GM12878 (cell line): ENCODE results near the gene CD276. TPM values are rescaled to one million over a fixed set of nuclear protein-coding genes. Genes with fewer than 3 reads are reported as not detected.

Source experiments
- ATAC-seq: fragments of 200-7000 bp; cut with Tn5 transposase; 3 replicates; pipeline ENCODE4 v1.9.1; 2020; ENCODE audit warnings: mild to moderate bottlenecking, moderate library complexity
- BruUV-seq: library from RNA; stranded (reverse); fragments of 400-500 nt; replicated peaks from 2 replicates; lab custom pipeline; 2021; lab: Mats Ljungman, UMichigan
- CTCF ChIA-PET: fragments of 300-600 bp; sonication (Branson Sonifier 250); formaldehyde crosslinking; extraction: SDS; loops from one replicate; lab custom pipeline; 2021; ENCODE audit warnings: inconsistent platforms; lab: Yijun Ruan, JAX
- POLR2A ChIA-PET: fragments of 350-600 bp; formaldehyde crosslinking; extraction: SDS; loops from one replicate; lab custom pipeline; 2021; ENCODE audit warnings: inconsistent platforms; lab: Charles Lee
- RAD21 ChIA-PET: fragments of 300-600 bp; sonication (Branson Sonifier 250); formaldehyde crosslinking; loops from one replicate; lab custom pipeline; 2023; ENCODE audit warnings: antibody characterized with exemption; ENCODE audit not compliant: unreplicated experiment; lab: Charles Lee
- SMC1A ChIA-PET: fragments of 300-600 bp; sonication (Branson Sonifier 250); formaldehyde crosslinking; loops from one replicate; lab custom pipeline; 2023; ENCODE audit not compliant: unreplicated experiment, uncharacterized antibody; lab: Charles Lee
- DNase-seq: peaks from one replicate; pipeline ENCODE4 v3.0.0-alpha.2; 2011; ENCODE audit warnings: low read depth, low spot score
- FAIRE-seq: peaks from 3 replicates; lab custom pipeline; 2011; peaks lifted over from hg19 to GRCh38; lab: Jason Lieb, UNC
- H2AFZ ChIP-seq: 2 replicates; pipeline ENCODE4 v1.6.0; 2011; ENCODE audit warnings: low read depth, low read length, control low read depth; ENCODE audit not compliant: control insufficient read depth
- H3K27ac ChIP-seq: 2 replicates; pipeline ENCODE4 v1.5.1; 2011; ENCODE audit warnings: control low read depth; ENCODE audit not compliant: control insufficient read depth, insufficient read depth
- H3K27me3 ChIP-seq, 2 experiments: replicated peaks in 1 of 2; 2 replicates each; pipeline versions ENCODE4 v1.6.0 to v1.6.1; 2011; ENCODE audit warnings: low read length in 1 of 2; ENCODE audit not compliant: control insufficient read depth in 2 of 2, insufficient read depth in 2 of 2
- H3K36me3 ChIP-seq, 2 experiments: 2 replicates each; pipeline ENCODE4 v1.5.1; 2011; ENCODE audit warnings: low read length in 1 of 2; ENCODE audit not compliant: control insufficient read depth in 2 of 2, insufficient read depth in 2 of 2
- H3K4me1 ChIP-seq: 2 replicates; pipeline ENCODE4 v1.6.1; 2011; ENCODE audit warnings: mild to moderate bottlenecking, low read length, moderate library complexity, mixed read lengths; ENCODE audit not compliant: control insufficient read depth, insufficient read depth
- H3K4me2 ChIP-seq: 2 replicates; pipeline ENCODE4 v1.6.0; 2011; ENCODE audit warnings: control low read depth; ENCODE audit not compliant: control insufficient read depth, insufficient read depth
- H3K4me3 ChIP-seq: fragments of 200-600 bp; sonication (generic); 2 replicates; pipeline ENCODE4 v1.5.1; 2016
- H3K79me2 ChIP-seq: 2 replicates; pipeline ENCODE4 v1.6.0; 2011; ENCODE audit warnings: low read length; ENCODE audit not compliant: control insufficient read depth, insufficient read depth
- H3K9ac ChIP-seq: 2 replicates; pipeline ENCODE4 v1.8.0; 2011; ENCODE audit warnings: low read length, control low read depth, mixed read lengths; ENCODE audit not compliant: control insufficient read depth, insufficient read depth
- H3K9me3 ChIP-seq: replicated peaks from 3 replicates; pipeline ENCODE4 v1.5.1; 2011; ENCODE audit warnings: mild to moderate bottlenecking, low read length; ENCODE audit not compliant: control insufficient read depth, insufficient read depth
- H4K20me1 ChIP-seq: 2 replicates; pipeline ENCODE4 v1.6.0; 2011; ENCODE audit not compliant: control insufficient read depth, insufficient read depth
- CHD4 ChIP-seq: fragments of 200-600 bp; sonication (generic); IDR thresholded peaks from 2 replicates; pipeline ENCODE4 v1.6.1; 2016; ENCODE audit warnings: mild to moderate bottlenecking
- EGR1 ChIP-seq, 2 experiments: IDR thresholded peaks; 1 replicate in 1 of 2; 2 replicates in 1 of 2; pipeline ENCODE4 v1.6.1; 2011 to 2012; ENCODE audit warnings: low read depth in 2 of 2, low read length in 2 of 2, borderline replicate concordance in 1 of 2, mild to moderate bottlenecking in 1 of 2, moderate library complexity in 1 of 2
- ESRRA ChIP-seq: IDR thresholded peaks from 2 replicates; pipeline ENCODE4 v1.6.1; 2012; ENCODE audit warnings: mild to moderate bottlenecking, low read length, improper control_type of control experiment
- JUND ChIP-seq: IDR thresholded peaks from 2 replicates; pipeline ENCODE4 v1.6.1; 2012; ENCODE audit warnings: low read depth, mild to moderate bottlenecking, low read length, improper control_type of control experiment, moderate library complexity
- PAX5 ChIP-seq: IDR thresholded peaks from 2 replicates; pipeline ENCODE4 v1.6.1; 2011; ENCODE audit warnings: low read depth, low read length, borderline replicate concordance
- ZNF24 ChIP-seq: fragments of 450-650 bp; IDR thresholded peaks from 2 replicates; pipeline ENCODE4 v1.6.1; 2017; ENCODE audit warnings: antibody characterized with exemption, mild to moderate bottlenecking
- WGBS: methylation state at CpG from one replicate; pipeline ENCODE4 v1.1.6; 2016; ENCODE audit warnings: low lambda C conversion rate; ENCODE audit not compliant: insufficient replicate concordance, insufficient coverage; ENCODE audit errors: missing lambda C conversion rate; 5-methylcytosine and 5-hydroxymethylcytosine counted together
- in situ Hi-C: fragments of 300-500 bp; cut with MboI; formaldehyde crosslinking; loops from 9 replicates; pipeline ENCODE4 v1.14.3; 2018; ENCODE audit warnings: mixed read lengths
- intact Hi-C: fragments of 100-400 bp; cut with micrococcal nuclease; formaldehyde crosslinking; loops from one replicate; pipeline ENCODE4 v1.14.2; 2022; ENCODE audit not compliant: unreplicated experiment
- polyA plus RNA-seq, 11 experiments: library from polyadenylated mRNA; depleted of rRNA in 4 of 11; unstranded in 6 of 11; stranded (reverse) in 5 of 11; fragments of >200 nt; fragmentation: Nextera tagmentation in 4 of 11; fragmentation: Illumina TruSeq in 1 of 11; extraction: Ambion mirVana in 4 of 11; extraction: Trizol in 1 of 11; gene quantifications; 1 replicate in 1 of 11; 2 replicates in 10 of 11; pipeline versions ENCODE4 v1.2.1 to v1.2.3, GENCODE V29; 2011 to 2016; ENCODE audit warnings: inconsistent platforms in 2 of 11, missing spikeins in 2 of 11, low read depth in 1 of 11
- total RNA-seq, 4 experiments: library from RNA; depleted of rRNA in 3 of 4; stranded (reverse); fragments of >200 nt in 3 of 4; fragmentation: Illumina TruSeq in 1 of 4; extraction: Trizol in 1 of 4; gene quantifications; 2 replicates each; pipeline versions ENCODE4 v1.2.1 to v1.2.3, GENCODE V29; 2013 to 2021
- TF ChIP-seq, protein P1 (sequence below): IDR thresholded peaks from 2 replicates; pipeline ENCODE4 v1.6.1; 2011; ENCODE audit warnings: mild to moderate bottlenecking, low read depth, low read length, moderate library complexity; ENCODE audit not compliant: insufficient replicate concordance
- TF ChIP-seq, protein P2 (sequence below): IDR thresholded peaks from 2 replicates; pipeline ENCODE4 v1.6.1; 2012; ENCODE audit warnings: low read depth, low read length, improper control_type of control experiment
- TF ChIP-seq, protein P3 (sequence below): fragments of 450-650 bp; formaldehyde crosslinking; IDR thresholded peaks from 2 replicates; pipeline ENCODE4 v1.4.0; 2022; ENCODE audit warnings: mild to moderate bottlenecking, moderate library complexity
- TF ChIP-seq, protein P4 (sequence below): fragments of 450-650 bp; formaldehyde crosslinking; IDR thresholded peaks from 2 replicates; pipeline ENCODE4 v1.4.0; 2020; ENCODE audit warnings: mild to moderate bottlenecking, moderate library complexity

The CD276 gene
- total and polyA plus RNA-seq, 10 of the 15 experiments (the other 5 are each of a cell fraction or from before 2014, with no cell fraction given) = 0.11 to 3.0 (median 1.2) TPM

DNA sequence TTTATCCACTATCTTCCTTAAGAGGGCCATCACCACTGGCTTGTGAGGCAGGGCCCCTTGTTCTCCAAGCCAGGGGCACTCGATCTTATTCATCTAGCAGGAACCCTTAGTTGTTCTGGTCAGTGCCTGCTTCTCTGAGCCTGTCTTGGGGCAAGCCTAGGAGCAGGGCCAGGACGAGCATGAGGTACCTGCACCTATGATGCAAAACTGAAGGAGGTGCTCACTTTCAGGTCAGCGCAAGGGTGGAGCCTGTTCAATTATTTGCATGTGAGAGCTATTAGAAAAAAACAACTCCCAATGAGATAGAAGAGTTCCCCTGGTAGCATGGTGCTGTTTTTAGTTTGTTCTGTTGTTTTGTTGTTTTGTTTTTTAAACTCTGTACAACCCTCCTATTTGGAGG is 5.0 kb upstream of the CD276 start (continued):
- TF ChIP-seq, protein P1, sequence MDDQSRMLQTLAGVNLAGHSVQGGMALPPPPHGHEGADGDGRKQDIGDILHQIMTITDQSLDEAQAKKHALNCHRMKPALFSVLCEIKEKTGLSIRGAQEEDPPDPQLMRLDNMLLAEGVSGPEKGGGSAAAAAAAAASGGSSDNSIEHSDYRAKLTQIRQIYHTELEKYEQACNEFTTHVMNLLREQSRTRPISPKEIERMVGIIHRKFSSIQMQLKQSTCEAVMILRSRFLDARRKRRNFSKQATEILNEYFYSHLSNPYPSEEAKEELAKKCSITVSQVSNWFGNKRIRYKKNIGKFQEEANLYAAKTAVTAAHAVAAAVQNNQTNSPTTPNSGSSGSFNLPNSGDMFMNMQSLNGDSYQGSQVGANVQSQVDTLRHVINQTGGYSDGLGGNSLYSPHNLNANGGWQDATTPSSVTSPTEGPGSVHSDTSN = no peak
- no peak for TF ChIP-seq ZNF24
- TF ChIP-seq, protein P2, sequence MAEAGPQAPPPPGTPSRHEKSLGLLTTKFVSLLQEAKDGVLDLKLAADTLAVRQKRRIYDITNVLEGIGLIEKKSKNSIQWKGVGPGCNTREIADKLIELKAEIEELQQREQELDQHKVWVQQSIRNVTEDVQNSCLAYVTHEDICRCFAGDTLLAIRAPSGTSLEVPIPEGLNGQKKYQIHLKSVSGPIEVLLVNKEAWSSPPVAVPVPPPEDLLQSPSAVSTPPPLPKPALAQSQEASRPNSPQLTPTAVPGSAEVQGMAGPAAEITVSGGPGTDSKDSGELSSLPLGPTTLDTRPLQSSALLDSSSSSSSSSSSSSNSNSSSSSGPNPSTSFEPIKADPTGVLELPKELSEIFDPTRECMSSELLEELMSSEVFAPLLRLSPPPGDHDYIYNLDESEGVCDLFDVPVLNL = no peak

DNA sequence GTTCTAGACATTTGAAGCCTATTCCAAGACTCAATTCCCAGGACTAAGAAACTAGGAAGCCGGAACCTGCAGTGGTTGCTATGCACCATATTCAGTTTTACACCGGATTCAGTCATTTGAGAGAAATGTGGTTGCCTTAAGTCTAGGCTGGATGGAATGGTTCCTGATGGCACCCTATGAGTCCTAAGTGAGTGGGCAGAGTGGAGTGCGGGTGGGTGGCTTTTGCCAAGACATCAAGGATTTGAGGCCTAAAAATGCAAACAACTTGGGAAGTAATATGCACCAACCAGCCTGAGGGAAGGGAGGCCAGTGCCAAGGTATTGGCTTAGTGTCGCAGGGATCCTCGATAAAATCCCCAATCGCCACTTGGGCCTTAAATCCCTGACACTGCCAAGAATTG is 4.2 kb upstream of the CD276 start:
- FAIRE-seq (no peak), DNase-seq (no peak), ATAC-seq (no peak)
- Histone ChIP-seq H3K27ac (no peak overlapping the region), H3K4me3 (no peak overlapping the region), H3K4me1 (no peaks in the 10 kb centered on the region), H2AFZ (no peak overlapping the region), H3K79me2 (no peaks in the 10 kb centered on the region), H3K9ac (no peak overlapping the region), H3K4me2 (no peak overlapping the region), H3K36me3 (no peaks in the 10 kb centered on the region), H3K27me3 (peaks cover under 1 to 3% of the 10 kb centered on the region in 2 experiments; a peak in 3 of 4 replicates), H3K9me3 (no peaks in the 10 kb centered on the region), H4K20me1 (no peaks in the 10 kb centered on the region)
- 75% methylated on average over 6 of the region's 6 CpGs for WGBS
- ChIA-PET SMC1A (interaction anchor here (6.1 kb wide), 1 partner anchor 19 kb away, joined by 45 read pairs; no protein-coding TSS in a partner anchor), POLR2A (no interaction called here), CTCF (interaction anchor here (3.5 to 3.7 kb wide), 2 partner anchors 18 to 45 kb away, joined by 25 to 103 read pairs; partner anchors contain the start of gene NPTN), RAD21 (no interaction called here)
- in situ Hi-C loops = no loop called here
- no TSS peak for BruUV-seq
- intact Hi-C loops = no loop called here
- no peak for TF ChIP-seq ESRRA
- TF ChIP-seq, protein P3, sequence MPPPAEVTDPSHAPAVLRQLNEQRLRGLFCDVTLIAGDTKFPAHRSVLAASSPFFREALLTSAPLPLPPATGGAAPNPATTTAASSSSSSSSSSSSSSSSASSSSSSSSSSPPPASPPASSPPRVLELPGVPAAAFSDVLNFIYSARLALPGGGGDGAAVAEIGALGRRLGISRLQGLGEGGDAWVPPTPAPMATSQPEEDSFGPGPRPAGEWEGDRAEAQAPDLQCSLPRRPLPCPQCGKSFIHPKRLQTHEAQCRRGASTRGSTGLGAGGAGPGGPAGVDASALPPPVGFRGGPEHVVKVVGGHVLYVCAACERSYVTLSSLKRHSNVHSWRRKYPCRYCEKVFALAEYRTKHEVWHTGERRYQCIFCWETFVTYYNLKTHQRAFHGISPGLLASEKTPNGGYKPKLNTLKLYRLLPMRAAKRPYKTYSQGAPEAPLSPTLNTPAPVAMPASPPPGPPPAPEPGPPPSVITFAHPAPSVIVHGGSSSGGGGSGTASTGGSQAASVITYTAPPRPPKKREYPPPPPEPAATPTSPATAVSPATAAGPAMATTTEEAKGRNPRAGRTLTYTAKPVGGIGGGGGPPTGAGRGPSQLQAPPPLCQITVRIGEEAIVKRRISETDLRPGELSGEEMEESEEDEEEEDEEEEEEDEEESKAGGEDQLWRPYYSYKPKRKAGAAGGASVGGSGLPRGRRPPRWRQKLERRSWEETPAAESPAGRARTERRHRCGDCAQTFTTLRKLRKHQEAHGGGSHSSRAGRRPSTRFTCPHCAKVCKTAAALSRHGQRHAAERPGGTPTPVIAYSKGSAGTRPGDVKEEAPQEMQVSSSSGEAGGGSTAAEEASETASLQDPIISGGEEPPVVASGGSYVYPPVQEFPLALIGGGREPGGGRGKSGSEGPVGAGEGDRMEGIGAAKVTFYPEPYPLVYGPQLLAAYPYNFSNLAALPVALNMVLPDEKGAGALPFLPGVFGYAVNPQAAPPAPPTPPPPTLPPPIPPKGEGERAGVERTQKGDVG (CRISPR knock-in tag) = no peak
- TF ChIP-seq, protein P4, sequence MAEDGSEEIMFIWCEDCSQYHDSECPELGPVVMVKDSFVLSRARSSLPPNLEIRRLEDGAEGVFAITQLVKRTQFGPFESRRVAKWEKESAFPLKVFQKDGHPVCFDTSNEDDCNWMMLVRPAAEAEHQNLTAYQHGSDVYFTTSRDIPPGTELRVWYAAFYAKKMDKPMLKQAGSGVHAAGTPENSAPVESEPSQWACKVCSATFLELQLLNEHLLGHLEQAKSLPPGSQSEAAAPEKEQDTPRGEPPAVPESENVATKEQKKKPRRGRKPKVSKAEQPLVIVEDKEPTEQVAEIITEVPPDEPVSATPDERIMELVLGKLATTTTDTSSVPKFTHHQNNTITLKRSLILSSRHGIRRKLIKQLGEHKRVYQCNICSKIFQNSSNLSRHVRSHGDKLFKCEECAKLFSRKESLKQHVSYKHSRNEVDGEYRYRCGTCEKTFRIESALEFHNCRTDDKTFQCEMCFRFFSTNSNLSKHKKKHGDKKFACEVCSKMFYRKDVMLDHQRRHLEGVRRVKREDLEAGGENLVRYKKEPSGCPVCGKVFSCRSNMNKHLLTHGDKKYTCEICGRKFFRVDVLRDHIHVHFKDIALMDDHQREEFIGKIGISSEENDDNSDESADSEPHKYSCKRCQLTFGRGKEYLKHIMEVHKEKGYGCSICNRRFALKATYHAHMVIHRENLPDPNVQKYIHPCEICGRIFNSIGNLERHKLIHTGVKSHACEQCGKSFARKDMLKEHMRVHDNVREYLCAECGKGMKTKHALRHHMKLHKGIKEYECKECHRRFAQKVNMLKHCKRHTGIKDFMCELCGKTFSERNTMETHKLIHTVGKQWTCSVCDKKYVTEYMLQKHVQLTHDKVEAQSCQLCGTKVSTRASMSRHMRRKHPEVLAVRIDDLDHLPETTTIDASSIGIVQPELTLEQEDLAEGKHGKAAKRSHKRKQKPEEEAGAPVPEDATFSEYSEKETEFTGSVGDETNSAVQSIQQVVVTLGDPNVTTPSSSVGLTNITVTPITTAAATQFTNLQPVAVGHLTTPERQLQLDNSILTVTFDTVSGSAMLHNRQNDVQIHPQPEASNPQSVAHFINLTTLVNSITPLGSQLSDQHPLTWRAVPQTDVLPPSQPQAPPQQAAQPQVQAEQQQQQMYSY (CRISPR knock-in tag) = no peak
- TF ChIP-seq CHD4 = no peak
- TF ChIP-seq, protein P2 = no peak
- no peak for TF ChIP-seq EGR1 (IDR thresholded peaks at IDR 0.05; ENCODE audit: borderline replicate concordance in 1 of 2, low read depth in 2 of 2, low read length in 2 of 2)
- no peak for TF ChIP-seq PAX5
- no peak for TF ChIP-seq JUND
